Measurements from ENCODE around the gene GINS2. TPM values are rescaled to one million over a fixed set of nuclear protein-coding genes. Genes with fewer than 3 reads are reported as not detected.

Gene GINS2
- polyA plus RNA-seq, 1 of the 3 experiments (the other 2 are of a cell fraction), result 9.0 TPM

DNA sequence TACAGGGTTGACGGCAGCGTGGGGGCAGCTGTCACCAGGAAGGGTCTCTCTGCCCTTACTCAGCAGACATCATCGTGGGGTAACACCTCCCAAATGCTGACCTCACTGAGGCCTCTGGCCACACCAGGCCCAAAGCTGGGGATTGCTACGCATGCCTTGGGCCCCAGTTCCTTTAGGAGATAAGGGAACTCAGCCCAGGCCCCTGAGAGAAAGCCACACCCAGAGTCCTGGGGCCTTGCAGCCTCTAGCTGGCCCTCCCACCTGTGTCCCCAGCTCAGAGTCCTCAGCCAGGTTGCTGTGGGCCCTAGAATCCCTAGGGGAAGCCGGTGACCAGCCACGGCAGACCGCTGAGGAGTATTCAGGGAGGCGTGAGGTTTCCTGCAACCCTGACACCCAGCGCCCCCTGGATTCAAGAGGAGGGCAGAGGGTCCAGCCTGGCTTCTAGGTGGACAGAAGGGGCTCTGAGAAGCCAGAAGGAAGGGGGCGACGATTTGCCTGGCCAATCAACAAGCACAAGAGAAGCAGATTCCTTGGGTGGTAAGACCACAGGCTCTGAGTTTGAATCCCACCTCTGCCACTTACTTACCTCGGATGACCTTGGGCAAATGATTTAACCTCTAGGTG is 10.3 kb upstream of the GINS2 start:
- WGBS (ENCODE audit: low lambda C conversion rate), result 91% methylated on average over 10 of the region's 12 CpGs
- H3K4me2 ChIP-seq, result no peak overlapping the region
- no peaks in the 10 kb centered on the region for H3K9me3 ChIP-seq
- TF ChIP-seq ELF1 (IDR thresholded peaks at IDR 0.05), result no peak
- TF ChIP-seq YY1 (IDR thresholded peaks at IDR 0.05; ENCODE audit: low read depth), result no peak
- TF ChIP-seq, protein P1, sequence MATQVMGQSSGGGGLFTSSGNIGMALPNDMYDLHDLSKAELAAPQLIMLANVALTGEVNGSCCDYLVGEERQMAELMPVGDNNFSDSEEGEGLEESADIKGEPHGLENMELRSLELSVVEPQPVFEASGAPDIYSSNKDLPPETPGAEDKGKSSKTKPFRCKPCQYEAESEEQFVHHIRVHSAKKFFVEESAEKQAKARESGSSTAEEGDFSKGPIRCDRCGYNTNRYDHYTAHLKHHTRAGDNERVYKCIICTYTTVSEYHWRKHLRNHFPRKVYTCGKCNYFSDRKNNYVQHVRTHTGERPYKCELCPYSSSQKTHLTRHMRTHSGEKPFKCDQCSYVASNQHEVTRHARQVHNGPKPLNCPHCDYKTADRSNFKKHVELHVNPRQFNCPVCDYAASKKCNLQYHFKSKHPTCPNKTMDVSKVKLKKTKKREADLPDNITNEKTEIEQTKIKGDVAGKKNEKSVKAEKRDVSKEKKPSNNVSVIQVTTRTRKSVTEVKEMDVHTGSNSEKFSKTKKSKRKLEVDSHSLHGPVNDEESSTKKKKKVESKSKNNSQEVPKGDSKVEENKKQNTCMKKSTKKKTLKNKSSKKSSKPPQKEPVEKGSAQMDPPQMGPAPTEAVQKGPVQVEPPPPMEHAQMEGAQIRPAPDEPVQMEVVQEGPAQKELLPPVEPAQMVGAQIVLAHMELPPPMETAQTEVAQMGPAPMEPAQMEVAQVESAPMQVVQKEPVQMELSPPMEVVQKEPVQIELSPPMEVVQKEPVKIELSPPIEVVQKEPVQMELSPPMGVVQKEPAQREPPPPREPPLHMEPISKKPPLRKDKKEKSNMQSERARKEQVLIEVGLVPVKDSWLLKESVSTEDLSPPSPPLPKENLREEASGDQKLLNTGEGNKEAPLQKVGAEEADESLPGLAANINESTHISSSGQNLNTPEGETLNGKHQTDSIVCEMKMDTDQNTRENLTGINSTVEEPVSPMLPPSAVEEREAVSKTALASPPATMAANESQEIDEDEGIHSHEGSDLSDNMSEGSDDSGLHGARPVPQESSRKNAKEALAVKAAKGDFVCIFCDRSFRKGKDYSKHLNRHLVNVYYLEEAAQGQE (IDR thresholded peaks at IDR 0.05; ENCODE audit: low read depth, low read length), result no peak
- no peak for TF ChIP-seq RAD21 (IDR thresholded peaks at IDR 0.05; ENCODE audit: low read length)
- TF ChIP-seq, protein P2, sequence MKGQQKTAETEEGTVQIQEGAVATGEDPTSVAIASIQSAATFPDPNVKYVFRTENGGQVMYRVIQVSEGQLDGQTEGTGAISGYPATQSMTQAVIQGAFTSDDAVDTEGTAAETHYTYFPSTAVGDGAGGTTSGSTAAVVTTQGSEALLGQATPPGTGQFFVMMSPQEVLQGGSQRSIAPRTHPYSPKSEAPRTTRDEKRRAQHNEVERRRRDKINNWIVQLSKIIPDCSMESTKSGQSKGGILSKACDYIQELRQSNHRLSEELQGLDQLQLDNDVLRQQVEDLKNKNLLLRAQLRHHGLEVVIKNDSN (IDR thresholded peaks at IDR 0.05; ENCODE audit: borderline replicate concordance, low read depth), result no peak
- no peak for TF ChIP-seq SMC3 (IDR thresholded peaks at IDR 0.05; ENCODE audit: low read depth, low read length)
- no peak for TF ChIP-seq CHD2 (IDR thresholded peaks at IDR 0.05; ENCODE audit: low read length, partially characterized antibody)
- TF ChIP-seq JUND (IDR thresholded peaks at IDR 0.05), result no peak
- no peak for TF ChIP-seq RCOR1 (IDR thresholded peaks at IDR 0.05; ENCODE audit: low read length)
- no peak for TF ChIP-seq SIN3A (IDR thresholded peaks at IDR 0.05; ENCODE audit: borderline replicate concordance, low read depth, low read length)
- TF ChIP-seq FOSL2 (IDR thresholded peaks at IDR 0.05; ENCODE audit: borderline replicate concordance, low read depth), result no peak
- no peak for TF ChIP-seq RFX5 (IDR thresholded peaks at IDR 0.05; ENCODE audit: low read length)
- TF ChIP-seq POLR2AphosphoS5 (IDR thresholded peaks at IDR 0.05; ENCODE audit: low read depth, low read length), result no peak
- no peak for TF ChIP-seq TEAD4 (IDR thresholded peaks at IDR 0.05; ENCODE audit: borderline replicate concordance, insufficient read depth)
- TF ChIP-seq, protein P3, sequence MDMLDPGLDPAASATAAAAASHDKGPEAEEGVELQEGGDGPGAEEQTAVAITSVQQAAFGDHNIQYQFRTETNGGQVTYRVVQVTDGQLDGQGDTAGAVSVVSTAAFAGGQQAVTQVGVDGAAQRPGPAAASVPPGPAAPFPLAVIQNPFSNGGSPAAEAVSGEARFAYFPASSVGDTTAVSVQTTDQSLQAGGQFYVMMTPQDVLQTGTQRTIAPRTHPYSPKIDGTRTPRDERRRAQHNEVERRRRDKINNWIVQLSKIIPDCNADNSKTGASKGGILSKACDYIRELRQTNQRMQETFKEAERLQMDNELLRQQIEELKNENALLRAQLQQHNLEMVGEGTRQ (IDR thresholded peaks at IDR 0.05; ENCODE audit: borderline replicate concordance, low read depth, low read length), result no peak
- TF ChIP-seq MEF2A (IDR thresholded peaks at IDR 0.05; ENCODE audit: borderline replicate concordance, low read depth), result no peak
- no peak for TF ChIP-seq RXRA (IDR thresholded peaks at IDR 0.05; ENCODE audit: borderline replicate concordance, low read depth)
- H3K9ac ChIP-seq, result no peak overlapping the region
- H3K27me3 ChIP-seq (ENCODE audit: insufficient read depth), result no peaks in the 10 kb centered on the region
- H3K79me2 ChIP-seq (ENCODE audit: insufficient read depth), result no peaks in the 10 kb centered on the region
- DNase-seq, result no peak
- H3K4me1 ChIP-seq (ENCODE audit: control insufficient read depth in 1 of 2, insufficient read depth in 2 of 2, low read depth in 1 of 2, low read length in 1 of 2), result peaks cover 0 to 4% of the 10 kb centered on the region in 2 experiments; a peak in 1 of 4 replicates
- no peak overlapping the region for H3K4me3 ChIP-seq (ENCODE audit: low read depth in 2 of 2, low read length in 1 of 2)
- H4K20me1 ChIP-seq (ENCODE audit: insufficient read depth), result no peaks in the 10 kb centered on the region
- no peak overlapping the region for H3K27ac ChIP-seq (ENCODE audit: low read depth in 2 of 2, low read length in 1 of 2)
- no peaks in the 10 kb centered on the region for H3F3A ChIP-seq (replicated peaks; ENCODE audit: insufficient read depth)
- POLR2A ChIA-PET, result interaction anchor here (0.6 kb wide), 1 partner anchor 113 kb away, joined by 3 read pairs; no protein-coding TSS in a partner anchor
- no peaks in the 10 kb centered on the region for H3K9me2 ChIP-seq
- H2AFZ ChIP-seq (ENCODE audit: low read depth), result no peak overlapping the region
- CTCF ChIA-PET, result interaction anchor here (0.6 to 3.2 kb wide), 3 partner anchors 11 to 18 kb away, joined by 3 to 10 read pairs (median 3); partner anchors contain the start of gene GINS2
- H3K36me3 ChIP-seq (replicated peaks in 1 of 2; ENCODE audit: control insufficient read depth in 1 of 2, insufficient read depth in 2 of 2, low read length in 1 of 2), result no peaks in the 10 kb centered on the region
